Kidney epithelial cell (primary cell): ENCODE measurements around the gene MSN. TPM values are rescaled to one million over a fixed set of nuclear protein-coding genes. Genes with fewer than 3 reads are reported as not detected.

ENCODE experiments used
- DNase-seq: peaks from one replicate; pipeline ENCODE4 v3.0.0-alpha.2; 2010; ENCODE audit warnings: low read depth
- H3K27me3 ChIP-seq: 2 replicates; pipeline ENCODE4 v1.6.0; 2011; ENCODE audit warnings: low read length; ENCODE audit not compliant: control insufficient read depth, insufficient read depth
- H3K36me3 ChIP-seq: 2 replicates; pipeline ENCODE4 v1.5.1; 2011; ENCODE audit warnings: low read length; ENCODE audit not compliant: control insufficient read depth, insufficient read depth
- H3K4me3 ChIP-seq: 2 replicates; pipeline ENCODE4 v1.5.1; 2011; ENCODE audit warnings: low read depth, mild to moderate bottlenecking, control low read depth, low read length
- total RNA-seq: library from RNA; depleted of rRNA; stranded (reverse); fragments of >200 nt; gene quantifications from 2 replicates; pipeline ENCODE4 v1.2.3, GENCODE V29; 2015
- TF ChIP-seq, protein P1 (sequence below): IDR thresholded peaks from 2 replicates; pipeline ENCODE4 v1.5.1; 2011; ENCODE audit warnings: mild to moderate bottlenecking, moderate library complexity, low read length, control low read depth, inconsistent platforms; ENCODE audit not compliant: insufficient read depth, poor library complexity, severe bottlenecking

Gene MSN
- total RNA-seq, 1 donor from 2014 or later: 402 TPM

DNA sequence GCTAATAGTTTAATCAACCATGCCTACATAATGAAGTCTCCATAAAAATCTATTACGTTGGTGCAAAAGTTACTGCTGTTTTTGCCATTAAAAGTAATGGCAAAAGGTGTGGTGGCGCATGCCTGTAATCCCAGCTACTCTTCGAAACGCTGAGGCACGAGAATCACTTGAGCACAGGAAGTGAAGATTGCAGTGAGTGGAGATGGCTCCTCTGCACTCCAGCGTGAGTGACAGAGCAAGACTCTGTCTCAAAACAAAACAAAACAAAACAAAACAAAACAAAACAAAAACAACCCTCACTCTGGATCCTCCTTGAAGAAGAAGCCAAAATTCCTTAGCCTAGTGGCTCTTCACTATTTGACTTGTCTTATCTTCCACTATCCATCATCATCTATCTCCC, 78.0 kb downstream of the MSN start:
- TF ChIP-seq, protein P1, sequence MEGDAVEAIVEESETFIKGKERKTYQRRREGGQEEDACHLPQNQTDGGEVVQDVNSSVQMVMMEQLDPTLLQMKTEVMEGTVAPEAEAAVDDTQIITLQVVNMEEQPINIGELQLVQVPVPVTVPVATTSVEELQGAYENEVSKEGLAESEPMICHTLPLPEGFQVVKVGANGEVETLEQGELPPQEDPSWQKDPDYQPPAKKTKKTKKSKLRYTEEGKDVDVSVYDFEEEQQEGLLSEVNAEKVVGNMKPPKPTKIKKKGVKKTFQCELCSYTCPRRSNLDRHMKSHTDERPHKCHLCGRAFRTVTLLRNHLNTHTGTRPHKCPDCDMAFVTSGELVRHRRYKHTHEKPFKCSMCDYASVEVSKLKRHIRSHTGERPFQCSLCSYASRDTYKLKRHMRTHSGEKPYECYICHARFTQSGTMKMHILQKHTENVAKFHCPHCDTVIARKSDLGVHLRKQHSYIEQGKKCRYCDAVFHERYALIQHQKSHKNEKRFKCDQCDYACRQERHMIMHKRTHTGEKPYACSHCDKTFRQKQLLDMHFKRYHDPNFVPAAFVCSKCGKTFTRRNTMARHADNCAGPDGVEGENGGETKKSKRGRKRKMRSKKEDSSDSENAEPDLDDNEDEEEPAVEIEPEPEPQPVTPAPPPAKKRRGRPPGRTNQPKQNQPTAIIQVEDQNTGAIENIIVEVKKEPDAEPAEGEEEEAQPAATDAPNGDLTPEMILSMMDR: no peak
- no peak overlapping the region for H3K4me3 ChIP-seq
- no peaks in the 10 kb centered on the region for H3K36me3 ChIP-seq
- H3K27me3 ChIP-seq: no peaks in the 10 kb centered on the region
- no peak for DNase-seq

DNA sequence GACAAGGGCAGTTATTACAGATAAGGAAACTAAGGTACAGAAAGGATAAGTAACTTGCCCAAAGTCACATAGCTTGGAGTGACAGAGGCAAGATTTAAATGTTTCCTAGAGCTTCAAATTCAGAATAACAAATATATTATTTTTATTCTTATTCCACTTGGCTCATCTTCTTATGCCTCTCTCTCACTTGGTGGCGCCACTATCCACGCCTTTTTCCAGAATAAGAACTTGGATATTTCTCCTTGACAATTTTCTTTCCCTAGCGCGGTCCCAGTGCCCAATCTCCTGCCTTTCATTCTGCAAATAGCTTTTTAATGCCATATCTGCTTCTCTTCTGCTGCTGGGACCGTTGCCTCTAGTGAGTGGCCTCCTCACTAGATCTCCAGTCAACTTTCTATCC, 78.5 kb downstream of the MSN start:
- no peaks in the 10 kb centered on the region for H3K27me3 ChIP-seq
- H3K4me3 ChIP-seq: no peak overlapping the region
- no peak for DNase-seq
- TF ChIP-seq, protein P1: no peak
- H3K36me3 ChIP-seq: no peaks in the 10 kb centered on the region

DNA sequence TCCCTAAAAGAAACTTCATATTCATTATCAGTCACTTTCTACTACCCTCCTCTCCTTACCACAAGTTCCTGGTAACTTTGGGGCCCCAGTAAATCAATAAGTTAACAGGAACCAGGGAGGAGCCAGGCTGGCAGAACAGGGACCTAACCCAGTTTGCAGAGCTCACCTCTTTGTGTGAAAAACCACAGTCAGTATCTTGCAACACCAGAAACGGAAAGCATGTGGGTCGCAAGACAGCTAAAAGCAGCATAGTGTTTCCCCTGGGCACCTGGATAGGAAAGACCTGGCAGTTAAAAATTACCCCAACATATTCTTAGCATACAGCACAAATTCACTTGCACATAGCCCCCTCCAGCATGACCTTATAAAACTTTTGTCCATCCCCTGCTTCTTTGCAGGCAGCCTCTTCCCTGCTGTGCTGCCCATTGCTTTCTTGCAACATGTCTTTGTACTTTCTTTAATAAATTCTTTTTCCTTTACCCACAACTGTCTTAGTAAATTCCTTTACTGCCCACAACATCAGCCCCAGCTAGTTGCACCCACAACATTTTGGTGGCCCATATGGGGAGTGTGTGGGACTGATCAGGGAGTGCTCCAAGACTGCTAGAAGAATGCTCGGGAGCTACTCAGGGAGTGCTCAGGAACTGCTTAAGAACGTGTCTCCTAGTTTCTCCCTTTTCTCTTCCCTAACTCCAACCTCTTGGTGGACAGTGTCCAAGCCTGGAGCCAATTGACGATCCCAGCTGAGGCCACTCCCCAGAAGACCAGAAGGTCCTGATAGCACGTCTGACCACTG, 83.4 kb downstream of the MSN start:
- H3K36me3 ChIP-seq: no peaks in the 10 kb centered on the region
- TF ChIP-seq, protein P1: no peak
- no peak overlapping the region for H3K4me3 ChIP-seq
- DNase-seq: no peak
- H3K27me3 ChIP-seq: no peaks in the 10 kb centered on the region

DNA sequence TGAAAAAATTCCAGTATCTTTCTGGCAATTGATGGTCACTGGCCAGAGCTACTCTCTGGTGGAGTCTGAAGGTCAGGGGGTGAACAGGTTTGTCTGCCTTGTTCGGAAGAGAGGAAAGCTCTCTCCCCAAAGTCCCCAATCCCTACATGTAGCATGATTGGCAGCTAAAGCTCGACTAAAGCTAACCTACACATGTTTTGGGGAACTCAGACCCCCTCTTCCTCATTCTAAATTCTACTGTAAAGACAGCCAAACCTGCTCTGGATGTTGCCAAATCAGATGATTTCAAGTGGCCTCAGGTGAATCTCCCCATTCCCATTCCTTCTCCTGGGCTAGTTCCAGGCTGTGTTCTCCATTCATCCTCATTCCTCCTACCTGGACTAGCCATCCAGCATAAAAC, 84.1 kb downstream of the MSN start:
- no peaks in the 10 kb centered on the region for H3K27me3 ChIP-seq
- H3K4me3 ChIP-seq: no peak overlapping the region
- DNase-seq: no peak
- TF ChIP-seq, protein P1: no peak
- H3K36me3 ChIP-seq: no peaks in the 10 kb centered on the region

DNA sequence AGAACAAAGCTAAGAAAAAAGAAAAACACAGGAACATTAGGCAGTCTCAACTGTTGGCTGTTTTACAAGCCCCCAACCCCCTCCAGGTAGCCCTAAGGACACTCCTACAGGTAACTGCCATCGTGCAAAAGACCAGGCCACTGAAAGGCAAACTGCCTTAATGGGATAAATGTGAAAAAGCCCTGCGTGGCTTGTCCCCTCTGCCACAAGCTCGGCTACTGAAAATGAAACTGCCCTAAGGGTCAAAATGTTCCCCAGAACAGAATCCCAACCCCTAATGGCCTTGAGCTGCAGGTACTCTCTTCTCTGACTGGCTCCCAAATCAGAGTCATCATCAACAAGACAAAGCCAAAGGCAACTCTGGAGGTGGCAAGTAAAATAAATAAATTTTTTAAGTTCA, 84.8 kb downstream of the MSN start:
- Histone ChIP-seq H3K36me3 (no peaks in the 10 kb centered on the region), H3K4me3 (no peak overlapping the region), H3K27me3 (no peaks in the 10 kb centered on the region)
- TF ChIP-seq, protein P1: no peak
- DNase-seq: no peak

DNA sequence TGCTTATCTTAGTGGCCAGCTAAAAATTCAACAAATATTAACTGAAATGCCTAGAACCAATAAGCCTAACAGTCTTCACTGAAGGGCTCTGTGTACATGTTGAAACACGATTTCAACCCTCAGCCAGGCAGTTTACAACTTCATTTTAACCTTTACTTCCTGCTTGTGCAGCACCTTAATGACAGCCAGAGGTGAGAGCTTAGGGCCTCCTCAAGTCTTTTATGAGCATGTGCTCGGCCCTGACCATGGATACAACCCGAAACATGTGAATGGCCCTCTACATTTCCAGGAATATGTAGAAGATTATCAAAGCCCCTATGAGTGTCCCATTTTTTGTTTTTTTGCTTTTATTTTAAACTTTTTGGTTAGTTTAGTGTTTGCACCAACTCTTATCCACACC, 88.3 kb downstream of the MSN start:
- no peak for DNase-seq
- Histone ChIP-seq H3K4me3 (no peak overlapping the region), H3K27me3 (no peaks in the 10 kb centered on the region), H3K36me3 (no peaks in the 10 kb centered on the region)
- TF ChIP-seq, protein P1: no peak
